Measurements from ENCODE around the gene S100PBP. TPM values are rescaled to one million over a fixed set of nuclear protein-coding genes. Genes with fewer than 3 reads are reported as not detected.

The S100PBP gene
- total and polyA plus RNA-seq, 9 of the 15 experiments (the other 6 are each of a cell fraction or from before 2014, with no cell fraction given): 22.9 to 60.2 (median 32.9) TPM

GRCh38 chr1:32893198-32894018, 76.0 kb downstream of the S100PBP start (continued):
- TF ChIP-seq FOXM1 (IDR thresholded peaks at IDR 0.05; ENCODE audit: low read depth) (peak; percentile 19; the same call in 1 of the 2 replicates), FOXM1 (CRISPR knock-in tag; IDR thresholded peaks at IDR 0.05; ENCODE audit: low read depth) (no peak), CCNT2 (IDR thresholded peaks at IDR 0.05; ENCODE audit: borderline replicate concordance, extremely low read depth, insufficient read length, low read depth, low read length) (peak; percentile 5), RERE (CRISPR knock-in tag; IDR thresholded peaks at IDR 0.05; ENCODE audit: borderline replicate concordance) (0 out of 2 replicates have a peak, but pooled peaks have one; percentile 37), NRF1 (conservative IDR thresholded peaks at IDR 0.05 in 1 of 2, IDR thresholded peaks at IDR 0.05 in 1 of 2) (peak; percentile 45 to 47; a peak in 3 of 4 replicates), MAZ (CRISPR knock-in tag; conservative IDR thresholded peaks at IDR 0.05 in 1 of 2, IDR thresholded peaks at IDR 0.05 in 1 of 2) (peak; percentile 81 to 88), POU5F1 (IDR thresholded peaks at IDR 0.05; ENCODE audit: borderline replicate concordance, low read depth, low read length, partially characterized antibody) (no peak), FOXP1 (CRISPR knock-in tag; IDR thresholded peaks at IDR 0.05) (0 out of 2 replicates have a peak, but pooled peaks have one; percentile 10), FOXK1 (CRISPR knock-in tag; IDR thresholded peaks at IDR 0.05; ENCODE audit: borderline replicate concordance) (no peak), L3MBTL2 (IDR thresholded peaks at IDR 0.05) (peak; percentile 67; the same call in 1 of the 2 replicates), DEAF1 (CRISPR knock-in tag; IDR thresholded peaks at IDR 0.05) (peak; percentile 54; the same call in 1 of the 2 replicates), CTBP1 (IDR thresholded peaks at IDR 0.05; ENCODE audit: borderline replicate concordance) (peak; percentile 60; the same call in 1 of the 2 replicates), HDAC1 (IDR thresholded peaks at IDR 0.05) (0 out of 4 replicates have a peak, but pooled peaks of 1 of the 2 experiments have one; percentile 16), SMARCB1 (IDR thresholded peaks at IDR 0.05; ENCODE audit: insufficient read length, low read depth) (no peak), EGR1 (conservative IDR thresholded peaks at IDR 0.05) (peak; percentile 65)
- TF ChIP-seq, protein P1, sequence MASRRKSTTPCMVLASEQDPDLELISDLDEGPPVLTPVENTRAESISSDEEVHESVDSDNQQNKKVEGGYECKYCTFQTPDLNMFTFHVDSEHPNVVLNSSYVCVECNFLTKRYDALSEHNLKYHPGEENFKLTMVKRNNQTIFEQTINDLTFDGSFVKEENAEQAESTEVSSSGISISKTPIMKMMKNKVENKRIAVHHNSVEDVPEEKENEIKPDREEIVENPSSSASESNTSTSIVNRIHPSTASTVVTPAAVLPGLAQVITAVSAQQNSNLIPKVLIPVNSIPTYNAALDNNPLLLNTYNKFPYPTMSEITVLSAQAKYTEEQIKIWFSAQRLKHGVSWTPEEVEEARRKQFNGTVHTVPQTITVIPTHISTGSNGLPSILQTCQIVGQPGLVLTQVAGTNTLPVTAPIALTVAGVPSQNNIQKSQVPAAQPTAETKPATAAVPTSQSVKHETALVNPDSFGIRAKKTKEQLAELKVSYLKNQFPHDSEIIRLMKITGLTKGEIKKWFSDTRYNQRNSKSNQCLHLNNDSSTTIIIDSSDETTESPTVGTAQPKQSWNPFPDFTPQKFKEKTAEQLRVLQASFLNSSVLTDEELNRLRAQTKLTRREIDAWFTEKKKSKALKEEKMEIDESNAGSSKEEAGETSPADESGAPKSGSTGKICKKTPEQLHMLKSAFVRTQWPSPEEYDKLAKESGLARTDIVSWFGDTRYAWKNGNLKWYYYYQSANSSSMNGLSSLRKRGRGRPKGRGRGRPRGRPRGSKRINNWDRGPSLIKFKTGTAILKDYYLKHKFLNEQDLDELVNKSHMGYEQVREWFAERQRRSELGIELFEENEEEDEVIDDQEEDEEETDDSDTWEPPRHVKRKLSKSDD (conservative IDR thresholded peaks at IDR 0.05; ENCODE audit: low read length): no peak

Data from K562 (cell line).